Pancreas (tissue), 10 donors: ENCODE results near the gene SLC1A2. TPM values are rescaled to one million over a fixed set of nuclear protein-coding genes. Genes with fewer than 3 reads are reported as not detected.

Experiments used
- ATAC-seq, 4 donors: fragments of 200-7000 bp; cut with Tn5 transposase; one replicate each; pipeline versions ENCODE4 v1.8.0 to v1.9.1; 2020; ENCODE audit warnings: mild to moderate bottlenecking in 4 of 4, moderate library complexity in 4 of 4
- DNase-seq, 6 donors: peaks; one replicate each; pipeline ENCODE4 v3.0.0-alpha.2; 2020
- FAIRE-seq: peaks from 2 replicates; lab custom pipeline; 2012; peaks lifted over from hg19 to GRCh38; lab: Jason Lieb, UNC
- H3K27ac ChIP-seq, 4 donors: fragments of 200-600 bp; sonication (generic); 1 replicate in 3 of 4; 2 replicates in 1 of 4; pipeline versions ENCODE4 v1.5.0 to v1.8.0; 2020
- H3K27me3 ChIP-seq, 4 donors: fragments of 200-600 bp; one replicate each; pipeline ENCODE4 v1.8.0; 2021
- H3K36me3 ChIP-seq, 3 donors: fragments of 200-600 bp; sonication (generic) in 1 of 3; one replicate each; pipeline versions ENCODE4 v1.5.0 to v1.8.0; 2020 to 2021
- H3K4me1 ChIP-seq, 3 donors: fragments of 200-600 bp; one replicate each; pipeline ENCODE4 v1.8.0; 2021
- H3K4me3 ChIP-seq, 4 donors: fragments of 200-600 bp; sonication (generic) in 2 of 4; one replicate each; pipeline versions ENCODE4 v1.5.0 to v1.8.0; 2020 to 2021
- H3K9me3 ChIP-seq, 4 donors: fragments of 200-600 bp; one replicate each; pipeline ENCODE4 v1.8.0; 2021
- CTCF ChIP-seq, 4 donors: fragments of 200-600 bp; sonication (generic) in 3 of 4; IDR thresholded peaks; one replicate each; pipeline versions ENCODE4 v1.5.0 to v1.8.0; 2021; ENCODE audit warnings: antibody characterized with exemption in 4 of 4
- WGBS, 2 donors: extraction: QIAGEN DNeasy Blood & Tissue Kit; methylation state at CpG; one replicate each; pipeline ENCODE4 v1.1.7; 2013; 5-methylcytosine and 5-hydroxymethylcytosine counted together
- intact Hi-C, 3 donors: fragments of 100-400 bp; cut with DNase I; formaldehyde crosslinking; loops; one replicate each; pipeline versions ENCODE4 v1.11.1 to v1.14.2; 2022
- polyA plus RNA-seq, 2 donors: library from polyadenylated mRNA; stranded (reverse); fragments of 200-250 nt; gene quantifications; one replicate each; pipeline ENCODE4 v1.2.3, GENCODE V29; 2013
- total RNA-seq, 6 donors: library from RNA; stranded (reverse); fragmentation: NEBNext Ultra II Directional in 4 of 6; extraction: Animal tissue kit (Norgen Biotek cat#: 25700) in 4 of 6; gene quantifications; one replicate each; pipeline versions ENCODE4 v1.2.1 to v1.2.4, GENCODE V29; 2021 to 2023
- donor health status: healthy with polysubstance abuse.
- donor health status: DM: no; HTN: no; CAD: no; lungs with moderate emphysema.
- donor health status: DM: no; HTN: no; CAD: no.
- donor health status: control.
- donor health status: control.
- donor health status: Bipolar disorder and iron deficiency.
- donor health status: DM: yes; HTN: yes; CAD: no.
- donor health status: DM: no; HTN: no; CAD: no.
- donor health status: DM: no; HTN: no; CAD: no.
- donor health status: DM: yes; HTN: yes; CAD: no.

Gene SLC1A2
- total and polyA plus RNA-seq, 8 donors, result 4.7 to 62.5 (median 35.3) TPM

- Histone ChIP-seq H3K27ac (peak overlapping the region in 2 of 4 donors; percentile 3 to 37), H3K4me3 (no peak overlapping the region), H3K9me3 (no peaks in the 10 kb centered on the region), H3K4me1 (peaks cover 9 to 33% (median 29%) of the 10 kb centered on the region in 3 donors), H3K27me3 (no peaks in the 10 kb centered on the region), H3K36me3 (no peaks in the 10 kb centered on the region)
- ATAC-seq (peak; percentile 59 to 87 (median 82)), FAIRE-seq (no peak), DNase-seq (peak in 1 of 6 donors; percentile 35)
- intact Hi-C loops, result no loop called here
- 47 to 49% methylated on average over 10 of the region's 10 CpGs for WGBS, 2 donors
- no peak for TF ChIP-seq CTCF (IDR thresholded peaks at IDR 0.05)
These were observed 158.9 kb downstream of the SLC1A2 start for GRCh38 chr11:35260342-35260985.

- intact Hi-C loops, result no loop called here
- 67 to 71% methylated on average over 2 of the region's 2 CpGs for WGBS, 2 donors
- no peak for TF ChIP-seq CTCF (IDR thresholded peaks at IDR 0.05)
- Histone ChIP-seq H3K36me3 (no peaks in the 10 kb centered on the region), H3K27me3 (no peaks in the 10 kb centered on the region), H3K4me1 (peaks cover 9 to 25% (median 23%) of the 10 kb centered on the region in 3 donors), H3K27ac (no peak overlapping the region), H3K4me3 (no peak overlapping the region), H3K9me3 (no peaks in the 10 kb centered on the region)
- FAIRE-seq (no peak), ATAC-seq (no peak), DNase-seq (no peak)
These were observed 159.8 kb downstream of the SLC1A2 start for GRCh38 chr11:35259529-35259928.

GRCh38 chr11:35257281-35257680, 162.1 kb downstream of the SLC1A2 start:
- Histone ChIP-seq H3K4me1 (peaks cover 9 to 21% (median 14%) of the 10 kb centered on the region in 3 donors), H3K27me3 (no peaks in the 10 kb centered on the region), H3K36me3 (no peaks in the 10 kb centered on the region), H3K9me3 (no peaks in the 10 kb centered on the region), H3K4me3 (no peak overlapping the region), H3K27ac (no peak overlapping the region)
- DNase-seq (no peak), ATAC-seq (peak in 1 of 4 donors; percentile 37), FAIRE-seq (no peak)
- 56 to 69% methylated on average over 2 of the region's 2 CpGs for WGBS, 2 donors
- no peak for TF ChIP-seq CTCF (IDR thresholded peaks at IDR 0.05)
- intact Hi-C loops, result no loop called here

- Histone ChIP-seq H3K27me3 (no peaks in the 10 kb centered on the region), H3K36me3 (no peaks in the 10 kb centered on the region), H3K9me3 (no peaks in the 10 kb centered on the region), H3K27ac (peak overlapping the region in 1 of 4 donors; percentile 0), H3K4me3 (no peak overlapping the region), H3K4me1 (peaks cover 9 to 13% (median 12%) of the 10 kb centered on the region in 3 donors)
- no peak for TF ChIP-seq CTCF (IDR thresholded peaks at IDR 0.05)
- ATAC-seq (peak in 3 of 4 donors; percentile 44 to 69 (median 46)), DNase-seq (no peak), FAIRE-seq (no peak)
- intact Hi-C loops, result no loop called here
These were observed 163.1 kb downstream of the SLC1A2 start for GRCh38 chr11:35256296-35256695.

- ATAC-seq, result no peak
- no peaks in the 10 kb centered on the region for H3K9me3 ChIP-seq
- intact Hi-C loops, result no loop called here
- H3K4me1 ChIP-seq, result peaks cover 5 to 11% (median 8%) of the 10 kb centered on the region in 3 donors
- DNase-seq, result no peak
- WGBS, 2 donors, result 92 to 95% methylated on average over 2 of the region's 2 CpGs
- no peaks in the 10 kb centered on the region for H3K27me3 ChIP-seq
- TF ChIP-seq CTCF (IDR thresholded peaks at IDR 0.05), result no peak
- H3K36me3 ChIP-seq, result no peaks in the 10 kb centered on the region
- FAIRE-seq, result no peak
- H3K27ac ChIP-seq, result no peak overlapping the region
- H3K4me3 ChIP-seq, result no peak overlapping the region
These were observed 163.8 kb downstream of the SLC1A2 start for GRCh38 chr11:35255514-35255913.
